Loucy (cell line): ENCODE results near the gene AFF1.

Experiments used
- EZH2phosphoT487 ChIP-seq: fragments of 200-600 bp; IDR thresholded peaks from 2 replicates; pipeline ENCODE4 v1.6.1; 2018; ENCODE audit warnings: antibody characterized with exemption, mild to moderate bottlenecking, moderate library complexity, borderline replicate concordance
- TF ChIP-seq, protein P1 (sequence below): fragments of 200-600 bp; sonication (generic); conservative IDR thresholded peaks from 2 replicates; pipeline ENCODE4 v1.5.1; 2014; ENCODE audit warnings: mild to moderate bottlenecking, antibody characterized with exemption, low read length

DNA sequence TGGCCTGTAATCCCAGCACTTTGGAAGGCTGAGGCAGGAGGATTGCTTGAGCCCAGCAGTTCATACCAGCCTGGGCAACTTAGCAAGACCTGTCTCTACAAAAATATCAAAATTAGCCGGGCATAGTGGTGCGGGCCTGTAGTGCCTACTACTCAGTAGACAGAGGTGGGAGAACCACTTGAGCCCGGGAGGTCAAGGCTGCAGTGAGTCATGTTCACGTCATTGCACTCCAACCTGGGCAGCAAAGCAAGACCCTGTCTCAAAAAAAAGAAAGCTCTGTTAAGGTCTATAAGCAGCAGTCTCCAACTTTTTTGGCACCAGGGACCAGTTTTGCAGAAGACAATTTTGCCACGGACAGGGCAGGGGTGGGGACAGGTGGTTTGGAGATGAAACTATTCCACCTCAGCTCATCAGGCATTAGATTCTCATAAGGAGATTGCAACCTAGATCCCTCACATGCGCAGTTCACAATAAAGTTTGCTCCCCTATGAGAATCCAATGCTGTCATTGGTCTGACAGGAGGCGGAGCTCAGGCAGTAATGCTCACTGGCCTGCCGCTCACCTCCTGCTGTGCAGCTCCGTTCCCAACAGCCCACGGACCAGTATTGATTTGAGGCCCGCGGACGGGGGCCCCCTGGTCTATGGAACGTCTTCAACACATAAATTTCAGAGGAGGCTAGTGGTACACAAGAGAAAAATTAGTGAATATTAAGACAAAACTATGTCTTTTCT lies 217.7 kb downstream of the AFF1 start:
- TF ChIP-seq, protein P1, sequence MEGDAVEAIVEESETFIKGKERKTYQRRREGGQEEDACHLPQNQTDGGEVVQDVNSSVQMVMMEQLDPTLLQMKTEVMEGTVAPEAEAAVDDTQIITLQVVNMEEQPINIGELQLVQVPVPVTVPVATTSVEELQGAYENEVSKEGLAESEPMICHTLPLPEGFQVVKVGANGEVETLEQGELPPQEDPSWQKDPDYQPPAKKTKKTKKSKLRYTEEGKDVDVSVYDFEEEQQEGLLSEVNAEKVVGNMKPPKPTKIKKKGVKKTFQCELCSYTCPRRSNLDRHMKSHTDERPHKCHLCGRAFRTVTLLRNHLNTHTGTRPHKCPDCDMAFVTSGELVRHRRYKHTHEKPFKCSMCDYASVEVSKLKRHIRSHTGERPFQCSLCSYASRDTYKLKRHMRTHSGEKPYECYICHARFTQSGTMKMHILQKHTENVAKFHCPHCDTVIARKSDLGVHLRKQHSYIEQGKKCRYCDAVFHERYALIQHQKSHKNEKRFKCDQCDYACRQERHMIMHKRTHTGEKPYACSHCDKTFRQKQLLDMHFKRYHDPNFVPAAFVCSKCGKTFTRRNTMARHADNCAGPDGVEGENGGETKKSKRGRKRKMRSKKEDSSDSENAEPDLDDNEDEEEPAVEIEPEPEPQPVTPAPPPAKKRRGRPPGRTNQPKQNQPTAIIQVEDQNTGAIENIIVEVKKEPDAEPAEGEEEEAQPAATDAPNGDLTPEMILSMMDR, result no peak
- TF ChIP-seq EZH2phosphoT487, result no peak
